GM12801 (cell line): Measurements from ENCODE around the gene GPC6.

Source experiments
- TF ChIP-seq, protein P1 (sequence below): IDR thresholded peaks from one replicate; pipeline ENCODE4 v1.5.1; 2011; ENCODE audit warnings: control low read depth; ENCODE audit not compliant: insufficient read length; ENCODE audit errors: extremely low read depth

Gene GPC6

GRCh38 chr13:94139393-94139995 is 912.9 kb downstream of the GPC6 start:
- TF ChIP-seq, protein P1, sequence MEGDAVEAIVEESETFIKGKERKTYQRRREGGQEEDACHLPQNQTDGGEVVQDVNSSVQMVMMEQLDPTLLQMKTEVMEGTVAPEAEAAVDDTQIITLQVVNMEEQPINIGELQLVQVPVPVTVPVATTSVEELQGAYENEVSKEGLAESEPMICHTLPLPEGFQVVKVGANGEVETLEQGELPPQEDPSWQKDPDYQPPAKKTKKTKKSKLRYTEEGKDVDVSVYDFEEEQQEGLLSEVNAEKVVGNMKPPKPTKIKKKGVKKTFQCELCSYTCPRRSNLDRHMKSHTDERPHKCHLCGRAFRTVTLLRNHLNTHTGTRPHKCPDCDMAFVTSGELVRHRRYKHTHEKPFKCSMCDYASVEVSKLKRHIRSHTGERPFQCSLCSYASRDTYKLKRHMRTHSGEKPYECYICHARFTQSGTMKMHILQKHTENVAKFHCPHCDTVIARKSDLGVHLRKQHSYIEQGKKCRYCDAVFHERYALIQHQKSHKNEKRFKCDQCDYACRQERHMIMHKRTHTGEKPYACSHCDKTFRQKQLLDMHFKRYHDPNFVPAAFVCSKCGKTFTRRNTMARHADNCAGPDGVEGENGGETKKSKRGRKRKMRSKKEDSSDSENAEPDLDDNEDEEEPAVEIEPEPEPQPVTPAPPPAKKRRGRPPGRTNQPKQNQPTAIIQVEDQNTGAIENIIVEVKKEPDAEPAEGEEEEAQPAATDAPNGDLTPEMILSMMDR = no peak

GRCh38 chr13:94140027-94140426 is 913.4 kb downstream of the GPC6 start:
- TF ChIP-seq, protein P1 = no peak

GRCh38 chr13:94140511-94140910 is 913.9 kb downstream of the GPC6 start:
- TF ChIP-seq, protein P1 = no peak

GRCh38 chr13:94143624-94144350 is 917.2 kb downstream of the GPC6 start:
- TF ChIP-seq, protein P1 = no peak

DNA sequence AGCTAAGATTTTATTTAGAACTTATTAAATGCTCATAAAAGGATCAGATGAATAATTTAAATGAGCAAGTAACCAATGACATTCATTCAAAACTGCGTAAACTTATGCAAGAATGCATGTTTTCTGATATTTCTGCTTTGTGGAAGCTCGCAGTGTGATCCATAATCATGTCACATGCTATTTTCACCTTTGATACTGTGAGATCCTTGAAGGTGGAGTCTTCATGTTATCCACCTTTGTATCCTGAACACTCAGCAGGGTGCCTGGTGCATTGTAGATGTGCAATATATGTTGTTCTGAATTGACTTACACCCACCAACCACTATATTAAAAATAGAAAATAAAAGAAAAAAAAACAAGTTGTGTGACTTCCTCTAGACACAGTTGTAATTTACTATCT is 919.4 kb downstream of the GPC6 start:
- TF ChIP-seq, protein P1 = no peak

DNA sequence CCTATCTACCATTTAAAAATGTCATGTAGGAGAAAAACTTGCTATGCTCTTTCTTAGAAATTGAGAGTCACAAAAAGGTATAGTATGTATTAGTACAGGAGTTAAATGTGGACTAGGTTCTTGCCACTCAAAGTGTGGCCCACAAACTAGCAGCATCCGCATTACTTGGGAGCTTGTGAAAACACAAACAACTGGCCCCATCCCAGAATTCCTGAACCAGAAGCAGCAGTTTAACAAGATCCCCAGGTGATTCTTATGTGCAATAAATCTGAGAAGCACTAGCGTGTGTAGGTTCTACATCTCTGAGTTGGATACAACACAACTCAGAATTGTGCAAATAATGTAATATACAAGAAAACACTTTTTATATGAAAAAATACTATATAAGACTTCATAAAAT is 927.0 kb downstream of the GPC6 start:
- TF ChIP-seq, protein P1 = no peak

- TF ChIP-seq, protein P1 = no peak
These were observed 927.8 kb downstream of the GPC6 start for GRCh38 chr13:94154367-94154766.
